HUES6 (cell line): ENCODE measurements around the gene MYO18B.

Experiments
- H3K27ac ChIP-seq: 2 replicates; pipeline ENCODE4 v1.7.0; 2013; ENCODE audit warnings: low read depth, mild to moderate bottlenecking, low read length, inconsistent platforms
- H3K27me3 ChIP-seq: 2 replicates; pipeline ENCODE4 v1.6.1; 2013; ENCODE audit warnings: low read length; ENCODE audit not compliant: control insufficient read depth, insufficient read depth
- H3K36me3 ChIP-seq: 2 replicates; pipeline ENCODE4 v1.6.1; 2013; ENCODE audit warnings: low read length; ENCODE audit not compliant: control insufficient read depth, insufficient read depth
- H3K4me1 ChIP-seq: 2 replicates; pipeline ENCODE4 v1.6.1; 2013; ENCODE audit warnings: low read length; ENCODE audit not compliant: control insufficient read depth, insufficient read depth
- H3K4me3 ChIP-seq: 2 replicates; pipeline ENCODE4 v1.5.1; 2013; ENCODE audit warnings: low read depth, low read length
- H3K9ac ChIP-seq: one replicate; pipeline ENCODE4 v1.6.1; 2013; ENCODE audit warnings: mild to moderate bottlenecking, low read length
- H3K9me3 ChIP-seq: 2 replicates; pipeline ENCODE4 v1.6.1; 2013; ENCODE audit warnings: low read depth, low read length; ENCODE audit not compliant: control insufficient read depth, insufficient read depth

The MYO18B gene

GRCh38 chr22:25800766-25801165 is 58.8 kb downstream of the MYO18B start:
- H3K4me1 ChIP-seq: no peaks in the 10 kb centered on the region
- no peak overlapping the region for H3K27ac ChIP-seq
- H3K4me3 ChIP-seq: no peak overlapping the region
- no peaks in the 10 kb centered on the region for H3K9me3 ChIP-seq
- H3K36me3 ChIP-seq: no peaks in the 10 kb centered on the region
- H3K27me3 ChIP-seq: peaks cover 7% of the 10 kb centered on the region
- H3K9ac ChIP-seq: no peak overlapping the region

GRCh38 chr22:25802018-25802417 is 60.0 kb downstream of the MYO18B start:
- Histone ChIP-seq H3K36me3 (no peaks in the 10 kb centered on the region), H3K4me1 (no peaks in the 10 kb centered on the region), H3K9me3 (no peaks in the 10 kb centered on the region), H3K9ac (no peak overlapping the region), H3K27ac (no peak overlapping the region), H3K27me3 (peaks cover 7% of the 10 kb centered on the region), H3K4me3 (no peak overlapping the region)

GRCh38 chr22:25804676-25805075 is 62.7 kb downstream of the MYO18B start:
- no peak overlapping the region for H3K4me3 ChIP-seq
- no peak overlapping the region for H3K9ac ChIP-seq
- peaks cover 7% of the 10 kb centered on the region for H3K27me3 ChIP-seq
- H3K36me3 ChIP-seq: no peaks in the 10 kb centered on the region
- H3K9me3 ChIP-seq: peaks cover 3% of the 10 kb centered on the region; the same call in 1 of the 2 replicates
- H3K4me1 ChIP-seq: no peaks in the 10 kb centered on the region
- no peak overlapping the region for H3K27ac ChIP-seq

GRCh38 chr22:25806579-25806978 is 64.6 kb downstream of the MYO18B start:
- Histone ChIP-seq H3K27ac (no peak overlapping the region), H3K9ac (no peak overlapping the region), H3K27me3 (peaks cover 7% of the 10 kb centered on the region), H3K4me1 (no peaks in the 10 kb centered on the region), H3K9me3 (peaks cover 3% of the 10 kb centered on the region; the same call in 1 of the 2 replicates), H3K36me3 (no peaks in the 10 kb centered on the region), H3K4me3 (no peak overlapping the region)

DNA sequence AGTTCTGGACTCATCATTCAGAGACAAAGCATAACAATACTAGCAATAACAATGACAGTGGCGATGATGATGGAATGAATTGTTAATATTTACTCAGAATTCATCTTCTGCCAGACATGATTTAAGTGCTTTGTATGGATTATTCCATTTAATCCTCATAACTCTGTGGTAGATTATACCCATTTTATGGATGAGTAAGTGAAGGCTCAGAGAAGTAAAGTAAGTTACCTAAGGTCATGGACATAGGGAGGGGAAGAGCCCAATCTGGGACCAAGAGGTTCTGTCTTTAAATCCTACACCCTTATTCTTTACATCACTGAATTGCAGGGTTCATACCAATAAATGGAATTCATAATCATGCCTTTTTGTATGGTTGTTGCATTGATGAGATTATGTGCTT is 72.7 kb downstream of the MYO18B start:
- Histone ChIP-seq H3K27ac (no peak overlapping the region), H3K9me3 (no peaks in the 10 kb centered on the region), H3K4me1 (no peaks in the 10 kb centered on the region), H3K9ac (no peak overlapping the region), H3K27me3 (peaks cover 26% of the 10 kb centered on the region), H3K36me3 (no peaks in the 10 kb centered on the region), H3K4me3 (no peak overlapping the region)

GRCh38 chr22:25815561-25815960 is 73.6 kb downstream of the MYO18B start:
- Histone ChIP-seq H3K4me1 (no peaks in the 10 kb centered on the region), H3K4me3 (no peak overlapping the region), H3K9me3 (peaks cover 4% of the 10 kb centered on the region; the same call in 1 of the 2 replicates), H3K27ac (no peak overlapping the region), H3K36me3 (no peaks in the 10 kb centered on the region), H3K9ac (no peak overlapping the region), H3K27me3 (peaks cover 26% of the 10 kb centered on the region)

GRCh38 chr22:25816522-25817059 is 74.6 kb downstream of the MYO18B start:
- no peaks in the 10 kb centered on the region for H3K4me1 ChIP-seq
- peaks cover 26% of the 10 kb centered on the region for H3K27me3 ChIP-seq
- peaks cover 10% of the 10 kb centered on the region for H3K9me3 ChIP-seq
- no peak overlapping the region for H3K4me3 ChIP-seq
- H3K27ac ChIP-seq: no peak overlapping the region
- H3K36me3 ChIP-seq: no peaks in the 10 kb centered on the region
- no peak overlapping the region for H3K9ac ChIP-seq

GRCh38 chr22:25817092-25817943 is 75.3 kb downstream of the MYO18B start:
- Histone ChIP-seq H3K36me3 (no peaks in the 10 kb centered on the region), H3K9ac (no peak overlapping the region), H3K27me3 (peaks cover 26% of the 10 kb centered on the region), H3K4me3 (no peak overlapping the region), H3K4me1 (no peaks in the 10 kb centered on the region), H3K9me3 (peaks cover 16% of the 10 kb centered on the region), H3K27ac (no peak overlapping the region)

DNA sequence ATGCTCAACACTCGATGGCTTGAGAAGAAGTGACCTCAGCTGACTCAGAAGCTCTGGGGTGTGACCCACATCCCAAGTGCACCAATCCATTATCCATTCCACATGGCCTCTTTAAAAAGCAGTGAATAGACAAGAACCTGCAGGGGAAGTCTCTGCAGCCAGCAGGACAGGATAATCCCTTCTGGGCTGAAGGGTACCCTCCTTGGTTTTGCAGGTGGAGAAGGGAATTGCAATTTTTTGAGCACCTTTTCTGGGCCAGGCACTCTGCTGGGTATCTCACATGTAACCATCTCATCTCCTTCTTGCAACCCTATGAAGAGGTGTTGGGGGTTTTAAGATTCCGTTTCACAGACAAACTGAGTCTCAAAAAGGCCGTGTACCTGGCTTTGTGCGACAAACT is 76.6 kb downstream of the MYO18B start:
- peaks cover 18% of the 10 kb centered on the region for H3K9me3 ChIP-seq
- H3K4me3 ChIP-seq: no peak overlapping the region
- H3K27me3 ChIP-seq: peaks cover 26% of the 10 kb centered on the region
- no peaks in the 10 kb centered on the region for H3K36me3 ChIP-seq
- H3K4me1 ChIP-seq: no peaks in the 10 kb centered on the region
- no peak overlapping the region for H3K9ac ChIP-seq
- H3K27ac ChIP-seq: no peak overlapping the region

DNA sequence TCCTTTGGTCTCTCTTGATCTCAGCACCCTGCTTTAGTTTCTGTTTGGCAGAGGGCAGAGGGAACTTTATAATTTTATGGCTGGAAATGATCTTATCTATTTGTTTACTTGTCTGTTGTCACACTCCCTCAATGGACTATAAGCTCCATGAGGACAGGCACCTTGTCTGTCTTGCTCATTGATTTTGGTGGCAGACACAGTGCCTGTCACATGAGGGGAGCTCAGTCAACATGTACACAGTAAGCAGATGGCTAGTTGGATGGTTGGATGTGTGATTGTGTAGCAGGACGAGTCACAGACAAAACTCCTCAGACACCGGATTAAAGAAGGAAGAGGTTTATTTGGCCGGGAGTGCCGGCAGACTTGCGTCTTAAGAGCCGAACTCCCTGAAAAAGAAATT is 80.4 kb downstream of the MYO18B start:
- Histone ChIP-seq H3K27me3 (peaks cover 17% of the 10 kb centered on the region; the same call in 1 of the 2 replicates), H3K4me1 (no peaks in the 10 kb centered on the region), H3K36me3 (no peaks in the 10 kb centered on the region), H3K4me3 (no peak overlapping the region), H3K9ac (no peak overlapping the region), H3K27ac (no peak overlapping the region), H3K9me3 (peaks cover 18% of the 10 kb centered on the region)

DNA sequence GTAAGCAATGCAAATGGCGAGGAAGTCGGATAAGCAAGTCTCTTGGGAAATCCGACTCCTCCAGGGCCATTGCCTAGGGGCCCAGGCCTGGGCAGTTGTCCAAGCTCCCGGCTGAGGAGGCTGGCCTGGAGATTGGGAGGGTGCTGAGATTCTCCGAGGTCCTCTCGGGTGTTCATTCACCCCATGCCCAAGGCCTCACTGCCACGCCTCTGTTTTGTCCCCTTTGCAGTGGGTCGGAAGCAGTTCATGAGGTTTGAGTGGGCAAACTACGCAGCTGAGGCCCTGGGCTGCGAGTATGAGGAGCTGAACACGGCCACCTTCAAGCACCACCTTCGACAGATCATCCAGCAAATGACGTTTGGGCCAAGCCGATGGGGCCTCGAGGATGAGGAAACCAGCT is 81.3 kb downstream of the MYO18B start:
- H3K27ac ChIP-seq: no peak overlapping the region
- no peaks in the 10 kb centered on the region for H3K36me3 ChIP-seq
- H3K9ac ChIP-seq: no peak overlapping the region
- H3K4me3 ChIP-seq: no peak overlapping the region
- no peaks in the 10 kb centered on the region for H3K4me1 ChIP-seq
- H3K9me3 ChIP-seq: peaks cover 18% of the 10 kb centered on the region
- peaks cover 10% of the 10 kb centered on the region; the same call in 1 of the 2 replicates for H3K27me3 ChIP-seq
